GM12878 (cell line): Measurements from ENCODE around the gene ASPDH. TPM values are rescaled to one million over a fixed set of nuclear protein-coding genes. Genes with fewer than 3 reads are reported as not detected.
A peak's percentile ranks its signal among the peaks of the same experiment; 100 is the strongest.

Experiments
- ATF2 ChIP-seq: IDR thresholded peaks from 2 replicates; pipeline ENCODE4 v1.6.1; 2012; ENCODE audit warnings: low read length, inconsistent platforms
- CEBPB ChIP-seq, 2 experiments: fragments of 150-350 bp in 1 of 2; IDR thresholded peaks; 2 replicates each; pipeline ENCODE4 v1.6.1; 2012 to 2014; ENCODE audit warnings: low read depth in 2 of 2, low read length in 2 of 2, borderline replicate concordance in 1 of 2, inconsistent platforms in 1 of 2
- KAT2A ChIP-seq: conservative IDR thresholded peaks from 2 replicates; pipeline ENCODE4 v1.6.1; 2011; ENCODE audit warnings: low read depth, low read length; ENCODE audit not compliant: control insufficient read depth
- KLF5 ChIP-seq: fragments of 450-650 bp; IDR thresholded peaks from 2 replicates; pipeline ENCODE4 v1.6.1; 2014; ENCODE audit warnings: mild to moderate bottlenecking; ENCODE audit not compliant: partially characterized antibody
- LARP7 ChIP-seq: fragments of 450-650 bp; IDR thresholded peaks from 2 replicates; pipeline ENCODE4 v1.6.1; 2017; ENCODE audit warnings: mild to moderate bottlenecking
- MEF2B ChIP-seq: fragments of 450-650 bp; IDR thresholded peaks from 2 replicates; pipeline ENCODE4 v1.6.1; 2018; ENCODE audit warnings: mild to moderate bottlenecking, moderate library complexity; ENCODE audit not compliant: partially characterized antibody, poor library complexity, severe bottlenecking
- PAX8 ChIP-seq: fragments of 450-650 bp; IDR thresholded peaks from 2 replicates; pipeline ENCODE4 v1.6.1; 2017; ENCODE audit warnings: mild to moderate bottlenecking, moderate library complexity
- SPI1 ChIP-seq: IDR thresholded peaks from 2 replicates; pipeline ENCODE4 v1.6.1; 2011; ENCODE audit warnings: low read depth, mild to moderate bottlenecking, low read length, moderate library complexity, borderline replicate concordance; ENCODE audit not compliant: insufficient read depth
- SUPT20H ChIP-seq: IDR thresholded peaks from 2 replicates; pipeline ENCODE4 v1.6.1; 2011; ENCODE audit warnings: low read depth, mild to moderate bottlenecking, low read length, moderate library complexity, borderline replicate concordance; ENCODE audit not compliant: control insufficient read depth
- TCF12 ChIP-seq: IDR thresholded peaks from 2 replicates; pipeline ENCODE4 v1.6.1; 2011; ENCODE audit warnings: low read depth, mild to moderate bottlenecking, low read length
- USF1 ChIP-seq: IDR thresholded peaks from 2 replicates; pipeline ENCODE4 v1.6.1; 2011; ENCODE audit warnings: borderline replicate concordance, low read depth, mild to moderate bottlenecking, moderate library complexity, mixed read lengths, low read length; ENCODE audit not compliant: insufficient read depth; ENCODE audit errors: extremely low read length
- ZBTB11 ChIP-seq: fragments of 450-650 bp; formaldehyde crosslinking; IDR thresholded peaks from 2 replicates; pipeline ENCODE4 v1.5.0; 2022; ENCODE audit warnings: mild to moderate bottlenecking, missing genetic modification characterization
- ZBTB40 ChIP-seq: fragments of 450-650 bp; IDR thresholded peaks from 2 replicates; pipeline ENCODE4 v1.6.1; 2016; ENCODE audit warnings: mild to moderate bottlenecking, moderate library complexity, borderline replicate concordance
- ZNF207 ChIP-seq: fragments of 450-650 bp; IDR thresholded peaks from 2 replicates; pipeline ENCODE4 v1.6.1; 2014; ENCODE audit warnings: antibody characterized with exemption, mild to moderate bottlenecking, borderline replicate concordance
- ZNF384 ChIP-seq: IDR thresholded peaks from 2 replicates; pipeline ENCODE4 v1.6.1; 2012; ENCODE audit warnings: low read depth, mild to moderate bottlenecking, low read length, improper control_type of control experiment, borderline replicate concordance
- polyA plus RNA-seq, 11 experiments: library from polyadenylated mRNA; depleted of rRNA in 4 of 11; unstranded in 6 of 11; stranded (reverse) in 5 of 11; fragments of >200 nt; fragmentation: Nextera tagmentation in 4 of 11; fragmentation: Illumina TruSeq in 1 of 11; extraction: Ambion mirVana in 4 of 11; extraction: Trizol in 1 of 11; gene quantifications; 1 replicate in 1 of 11; 2 replicates in 10 of 11; pipeline versions ENCODE4 v1.2.1 to v1.2.3, GENCODE V29; 2011 to 2016; ENCODE audit warnings: inconsistent platforms in 2 of 11, missing spikeins in 2 of 11, low read depth in 1 of 11
- total RNA-seq, 4 experiments: library from RNA; depleted of rRNA in 3 of 4; stranded (reverse); fragments of >200 nt in 3 of 4; fragmentation: Illumina TruSeq in 1 of 4; extraction: Trizol in 1 of 4; gene quantifications; 2 replicates each; pipeline versions ENCODE4 v1.2.1 to v1.2.3, GENCODE V29; 2013 to 2021
- TF ChIP-seq, protein P1 (sequence below): fragments of 450-650 bp; IDR thresholded peaks from 2 replicates; pipeline ENCODE4 v1.6.1; 2018; ENCODE audit warnings: borderline replicate concordance, mild to moderate bottlenecking; ENCODE audit not compliant: partially characterized antibody

ASPDH gene
- total and polyA plus RNA-seq, 10 of the 15 experiments (the other 5 are each of a cell fraction or from before 2014, with no cell fraction given) = not detected

GRCh38 chr19:50476224-50476906 is 37.3 kb downstream of the ASPDH start, which contains the start of the genes EMC10 and GARIN5A (continued):
- TF ChIP-seq SUPT20H (no peak), KAT2A (no peak), ZNF207 (no peak), KLF5 (peak; percentile 48), SPI1 (no peak), USF1 (peak; percentile 18), TCF12 (peak; percentile 75), PAX8 (no peak), ZNF384 (no peak), CEBPB (IDR thresholded peaks at IDR 0.05; ENCODE audit: borderline replicate concordance in 1 of 2, low read depth in 2 of 2, low read length in 2 of 2) (no peak), ATF2 (peak; percentile 97), ZBTB40 (no peak), MEF2B (no peak), ZBTB11 (no peak), LARP7 (peak; percentile 35; the same call in 1 of the 2 replicates)
- TF ChIP-seq, protein P1, sequence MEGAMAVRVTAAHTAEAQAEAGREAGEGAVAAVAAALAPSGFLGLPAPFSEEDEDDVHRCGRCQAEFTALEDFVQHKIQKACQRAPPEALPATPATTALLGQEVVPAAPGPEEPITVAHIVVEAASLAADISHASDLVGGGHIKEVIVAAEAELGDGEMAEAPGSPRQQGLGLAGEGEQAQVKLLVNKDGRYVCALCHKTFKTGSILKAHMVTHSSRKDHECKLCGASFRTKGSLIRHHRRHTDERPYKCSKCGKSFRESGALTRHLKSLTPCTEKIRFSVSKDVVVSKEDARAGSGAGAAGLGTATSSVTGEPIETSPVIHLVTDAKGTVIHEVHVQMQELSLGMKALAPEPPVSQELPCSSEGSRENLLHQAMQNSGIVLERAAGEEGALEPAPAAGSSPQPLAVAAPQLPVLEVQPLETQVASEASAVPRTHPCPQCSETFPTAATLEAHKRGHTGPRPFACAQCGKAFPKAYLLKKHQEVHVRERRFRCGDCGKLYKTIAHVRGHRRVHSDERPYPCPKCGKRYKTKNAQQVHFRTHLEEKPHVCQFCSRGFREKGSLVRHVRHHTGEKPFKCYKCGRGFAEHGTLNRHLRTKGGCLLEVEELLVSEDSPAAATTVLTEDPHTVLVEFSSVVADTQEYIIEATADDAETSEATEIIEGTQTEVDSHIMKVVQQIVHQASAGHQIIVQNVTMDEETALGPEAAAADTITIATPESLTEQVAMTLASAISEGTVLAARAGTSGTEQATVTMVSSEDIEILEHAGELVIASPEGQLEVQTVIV = no peak
